ENCODE measurements around the gene TMEM198. TPM values are rescaled to one million over a fixed set of nuclear protein-coding genes. Genes with fewer than 3 reads are reported as not detected.

The TMEM198 gene
- total and polyA plus RNA-seq, 2 donors (not counting 3 experiments of a cell fraction or from before 2014, with no cell fraction given), result not detected

GRCh38 chr2:219567131-219567530 is 23.3 kb downstream of the TMEM198 start:
- CTCF ChIA-PET, result no interaction called here
- FAIRE-seq, result no peak
- intact Hi-C loops (cut with micrococcal nuclease), result no loop called here

More at GRCh38 chr2:219567131-219567530, 23.3 kb downstream of the TMEM198 start:
- dilution Hi-C loops (cut with MboI; ENCODE audit: extremely low pct_ligation_motif_present, low sequenced_read_pairs), result no loop called here
- POLR2A ChIA-PET, result no interaction called here
- Histone ChIP-seq H3K36me3 (ENCODE audit: control insufficient read depth in 2 of 2, extremely low read depth in 1 of 2, insufficient read depth in 2 of 2, low read length in 2 of 2) (no peaks in the 10 kb centered on the region), H3K9me3 (replicated peaks; ENCODE audit: control insufficient read depth, insufficient read depth, low read length) (no peaks in the 10 kb centered on the region), H3K4me3 (replicated peaks in 1 of 3; ENCODE audit: insufficient read depth in 1 of 3, low read depth in 1 of 3, low read length in 3 of 3) (no peak overlapping the region), H3K9ac (replicated peaks; ENCODE audit: extremely low read depth, insufficient read depth, low read length) (no peak overlapping the region), H3K27me3 (ENCODE audit: control insufficient read depth in 2 of 2, insufficient read depth in 2 of 2, low read length in 2 of 2) (peaks cover 0 to 16% of the 10 kb centered on the region in 2 experiments), H3K9me1 (replicated peaks; ENCODE audit: control insufficient read depth, extremely low read depth, insufficient read depth, low read length) (no peaks in the 10 kb centered on the region), H4K20me1 (replicated peaks; ENCODE audit: control insufficient read depth, extremely low read depth, insufficient read depth, low read length) (no peaks in the 10 kb centered on the region), H3K27ac (ENCODE audit: insufficient read depth, low read depth, low read length) (no peak overlapping the region), H2AFZ (ENCODE audit: low read depth, low read length) (no peak overlapping the region), H3K4me2 (ENCODE audit: insufficient read depth, low read length) (no peak overlapping the region), H3K4me1 (ENCODE audit: control insufficient read depth, extremely low read depth, insufficient read depth, low read length) (no peaks in the 10 kb centered on the region), H3K79me2 (ENCODE audit: control insufficient read depth, insufficient read depth, low read length) (no peaks in the 10 kb centered on the region)
- TF ChIP-seq MYC (IDR thresholded peaks at IDR 0.05; ENCODE audit: low read depth, low read length), result no peak
- TF ChIP-seq FOS (IDR thresholded peaks at IDR 0.05; ENCODE audit: borderline replicate concordance, insufficient read depth, low read length), result no peak
- TF ChIP-seq EZH2 (IDR thresholded peaks at IDR 0.05; ENCODE audit: borderline replicate concordance, low read depth, low read length, severe bottlenecking), result no peak
- TF ChIP-seq POLR2AphosphoS5 (IDR thresholded peaks at IDR 0.05; ENCODE audit: insufficient read depth, low read depth, low read length), result no peak
- no peak for TF ChIP-seq MAX (IDR thresholded peaks at IDR 0.05; ENCODE audit: insufficient read depth, insufficient read length)
- no peak for TF ChIP-seq CTCF (IDR thresholded peaks at IDR 0.05; ENCODE audit: extremely low read depth in 1 of 2, insufficient read depth in 1 of 2, low read depth in 1 of 2, low read length in 2 of 2)
- TF ChIP-seq JUN (IDR thresholded peaks at IDR 0.05; ENCODE audit: borderline replicate concordance, insufficient read depth, insufficient read length, low read depth), result no peak
- TF ChIP-seq GATA2 (IDR thresholded peaks at IDR 0.05; ENCODE audit: insufficient read depth, insufficient read length, low read depth, low read length), result no peak
- no peak for TF ChIP-seq POLR2A (IDR thresholded peaks at IDR 0.05; ENCODE audit: low read depth, low read length)
- no peak for DNase-seq (ENCODE audit: low read depth, low spot score)
- BruUV-seq (replicated peaks), result no TSS peak
